HG03342 (cell line): Measurements from ENCODE around the gene LAIR1.
"Not testable (repeated sequence)": the region's sequence is repeated elsewhere in the genome, so short reads cannot be mapped to it uniquely, and the experiment has no call there.

Source experiments
- ATAC-seq: cut with Tn5 transposase; IDR thresholded peaks from one replicate; pipeline ENCODE4 v1.9.1; 2021; ENCODE audit warnings: mild to moderate bottlenecking, moderate library complexity; ENCODE audit not compliant: unreplicated experiment

Gene LAIR1

DNA sequence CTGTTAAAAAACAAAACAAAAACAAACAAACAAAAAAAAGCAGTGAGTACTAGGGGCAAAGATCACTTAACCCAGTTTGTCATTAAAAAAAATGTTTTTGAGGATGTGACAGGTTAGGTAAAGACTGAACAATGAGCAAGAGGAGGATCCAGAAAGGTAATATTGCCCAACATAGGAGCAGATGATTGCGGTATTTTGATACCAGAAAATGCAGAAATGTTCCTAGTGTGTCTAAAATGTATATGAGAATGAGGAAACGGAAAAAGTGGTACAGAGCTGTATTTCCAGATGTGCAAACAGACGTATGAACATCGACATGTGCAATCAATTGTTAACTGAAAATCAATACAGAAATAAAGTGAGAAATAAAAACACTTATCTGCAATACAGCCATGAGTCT, 20.9 kb downstream of the LAIR1 start:
- ATAC-seq = no peak

DNA sequence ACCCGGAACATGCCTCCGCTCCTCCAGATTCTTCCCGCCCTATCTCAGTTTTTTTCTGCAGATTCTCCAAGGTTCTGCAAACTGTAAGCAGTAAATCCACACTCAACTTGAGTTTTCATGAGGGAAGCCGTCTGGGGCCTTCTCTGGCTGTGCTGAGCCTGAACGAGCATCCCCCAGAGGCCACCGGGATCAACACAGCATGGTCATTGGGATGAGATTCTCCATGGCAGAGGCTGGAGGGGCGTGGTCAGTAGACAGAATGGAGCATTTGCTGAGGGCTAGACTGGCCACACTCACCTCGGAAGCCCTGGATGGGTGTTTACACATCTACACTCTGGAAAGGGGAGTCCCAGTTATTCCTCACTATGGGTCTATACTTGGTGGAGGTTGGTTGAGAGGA, 23.4 kb downstream of the LAIR1 start:
- no peak for ATAC-seq

DNA sequence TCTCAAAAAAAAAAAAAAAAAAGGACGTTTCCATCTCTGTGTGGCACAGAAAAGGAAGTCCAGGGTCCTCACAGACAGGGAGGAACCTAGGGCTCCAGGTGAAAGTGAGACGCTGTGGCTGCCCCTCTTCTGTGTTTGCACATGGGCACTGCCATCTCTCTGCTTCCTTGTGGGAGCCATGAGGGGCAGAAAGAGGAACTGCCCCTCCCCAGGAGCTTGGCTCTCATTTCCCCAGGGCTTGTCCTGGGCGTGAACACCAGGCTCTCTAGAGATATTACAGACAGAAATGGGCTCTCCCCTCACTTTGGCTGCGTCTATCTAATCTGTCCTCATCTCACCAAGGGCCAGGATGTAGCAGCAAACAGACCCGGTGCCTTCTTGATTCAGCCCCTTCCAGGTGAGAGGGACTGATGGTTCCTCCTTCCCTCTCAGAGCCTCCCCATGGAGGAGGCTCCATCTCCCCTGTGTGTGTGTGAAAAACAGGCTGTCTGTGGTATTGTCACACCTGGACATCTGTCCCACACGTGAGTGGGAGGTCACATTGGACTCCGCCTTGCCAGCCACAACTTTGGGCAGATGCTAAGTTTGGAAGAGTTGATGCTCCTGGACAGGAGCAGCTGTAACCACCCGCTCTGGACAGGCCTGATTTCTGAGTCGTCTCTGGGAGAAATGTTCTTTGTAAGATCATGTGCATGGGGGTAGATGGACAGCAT, 24.9 kb downstream of the LAIR1 start:
- ATAC-seq = no peak

DNA sequence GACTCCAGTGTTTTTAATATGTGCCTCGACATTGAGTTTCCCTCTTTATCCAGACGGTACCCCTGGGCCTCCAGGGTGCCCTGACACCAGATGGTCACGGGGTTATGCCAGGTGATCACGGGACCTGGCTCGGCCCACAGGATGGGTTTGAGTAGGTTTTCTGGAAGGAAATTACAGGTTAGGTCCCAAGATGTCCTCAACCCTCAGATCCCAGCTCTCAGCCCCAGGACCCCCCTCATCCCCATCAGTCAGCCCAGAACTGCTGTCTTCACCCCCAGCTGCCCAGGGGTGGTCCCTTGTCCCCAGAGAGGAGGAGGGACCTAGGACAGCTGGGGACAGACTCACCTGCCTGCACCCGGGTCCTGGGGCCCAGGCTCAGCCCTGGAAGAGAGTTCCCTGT, 26.2 kb downstream of the LAIR1 start:
- ATAC-seq = no peak

DNA sequence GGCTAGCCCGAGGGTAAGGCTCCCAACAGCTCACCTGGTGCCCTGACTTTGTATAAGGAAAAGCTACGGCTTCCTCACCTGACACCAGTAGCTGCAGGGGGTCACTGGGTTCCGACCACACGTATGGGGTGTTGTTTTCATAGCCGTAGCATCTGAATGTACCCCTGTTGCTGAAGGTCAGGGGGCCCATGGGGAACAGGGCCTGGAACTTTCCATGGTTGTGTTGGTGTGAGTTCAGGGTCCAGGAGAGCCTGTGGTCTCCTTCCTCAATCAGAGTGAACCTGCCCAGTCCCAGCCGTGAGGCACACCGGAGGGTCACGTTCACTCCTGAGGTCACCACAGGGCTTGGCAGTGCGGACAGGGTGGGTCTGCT, 26.9 kb downstream of the LAIR1 start:
- ATAC-seq = no peak

DNA sequence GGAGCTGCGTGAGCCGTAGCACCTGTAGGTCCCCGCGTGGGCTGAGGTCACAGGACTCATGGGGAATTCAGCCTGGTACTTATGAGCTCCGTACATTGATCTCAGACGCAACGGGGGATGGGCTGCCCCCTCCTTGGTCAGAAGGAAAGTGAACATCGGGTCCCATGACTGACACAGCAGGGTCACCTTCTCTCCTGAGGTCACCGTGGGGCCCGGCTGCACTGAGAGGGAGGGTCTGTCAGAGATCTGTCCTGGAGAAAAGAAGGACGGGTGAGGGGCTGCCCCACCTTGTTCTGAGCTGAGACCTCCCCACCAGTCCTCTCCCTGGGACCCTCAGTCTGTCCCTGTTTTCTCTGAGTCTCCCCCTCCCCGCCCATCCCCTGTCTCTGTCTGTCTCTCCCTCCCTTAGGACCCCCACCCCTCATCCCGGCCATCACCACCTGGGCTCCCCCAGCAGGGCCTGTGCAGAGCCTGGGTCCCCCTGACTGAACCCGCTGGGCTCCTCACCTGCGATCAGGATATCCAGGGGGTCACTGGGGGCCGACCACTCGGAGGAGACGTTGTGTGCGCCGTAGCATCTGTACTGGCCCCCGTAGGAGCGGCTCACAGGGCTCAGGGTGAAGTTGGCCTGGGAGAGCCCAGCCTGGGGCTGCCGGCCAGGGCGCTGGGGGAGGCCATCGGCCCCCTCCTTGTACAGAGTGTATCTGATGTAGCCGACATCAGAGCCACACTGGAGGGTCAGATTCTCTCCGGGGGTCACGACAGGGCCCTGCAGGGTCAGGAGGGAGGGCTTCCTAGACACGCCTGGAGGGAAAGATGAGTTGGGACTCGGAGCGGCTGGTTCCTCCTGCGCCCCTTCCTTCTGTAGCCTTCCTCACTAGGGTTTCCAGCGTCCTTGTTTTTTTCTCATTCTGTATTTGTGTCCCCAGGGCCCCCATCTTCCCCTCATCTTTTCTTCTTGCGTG, 27.6 kb downstream of the LAIR1 start:
- ATAC-seq = no peak

DNA sequence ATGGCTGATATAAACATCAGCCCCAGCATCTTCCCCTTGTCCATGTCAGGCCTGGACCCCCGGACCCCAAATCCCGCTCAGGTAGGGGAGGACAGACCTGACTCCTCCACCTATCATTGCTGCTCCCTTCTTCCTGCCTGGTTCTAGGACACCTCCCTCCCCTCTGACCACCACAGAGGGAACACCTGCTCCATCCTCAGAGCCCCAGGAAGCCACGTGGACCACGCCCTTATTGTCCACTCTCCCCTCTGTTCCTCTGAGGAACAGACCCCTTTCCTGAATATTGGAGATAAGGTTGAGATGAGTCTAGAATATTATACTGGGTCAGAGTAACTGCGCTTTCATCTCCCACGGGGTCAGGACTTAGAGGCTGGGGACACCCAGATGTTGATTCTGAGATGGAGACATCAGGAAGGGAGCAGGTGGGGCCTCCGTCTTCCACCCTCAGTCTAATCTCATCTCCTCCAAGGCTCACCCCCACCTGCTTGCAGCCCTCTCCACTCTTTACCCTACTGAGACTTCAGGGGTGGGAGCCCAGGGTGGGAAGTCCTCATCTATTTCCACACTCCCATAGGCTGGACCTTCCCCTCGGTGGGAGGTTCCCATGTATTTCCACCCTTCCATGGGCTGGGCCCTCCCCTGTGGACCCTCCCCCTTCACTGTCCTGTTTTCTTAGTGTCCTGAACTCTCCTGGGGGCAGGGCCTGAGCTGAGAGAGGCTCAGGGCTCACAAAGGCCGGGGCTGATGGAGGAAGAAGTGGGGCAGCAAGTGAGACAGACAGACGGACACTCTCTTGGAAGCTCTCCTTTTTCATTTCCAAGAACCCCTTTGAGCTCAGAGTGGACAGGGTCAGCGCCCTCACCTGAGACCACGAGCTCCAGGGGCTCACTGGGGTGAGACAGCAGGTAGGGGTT, 28.5 kb downstream of the LAIR1 start:
- no peak for ATAC-seq

DNA sequence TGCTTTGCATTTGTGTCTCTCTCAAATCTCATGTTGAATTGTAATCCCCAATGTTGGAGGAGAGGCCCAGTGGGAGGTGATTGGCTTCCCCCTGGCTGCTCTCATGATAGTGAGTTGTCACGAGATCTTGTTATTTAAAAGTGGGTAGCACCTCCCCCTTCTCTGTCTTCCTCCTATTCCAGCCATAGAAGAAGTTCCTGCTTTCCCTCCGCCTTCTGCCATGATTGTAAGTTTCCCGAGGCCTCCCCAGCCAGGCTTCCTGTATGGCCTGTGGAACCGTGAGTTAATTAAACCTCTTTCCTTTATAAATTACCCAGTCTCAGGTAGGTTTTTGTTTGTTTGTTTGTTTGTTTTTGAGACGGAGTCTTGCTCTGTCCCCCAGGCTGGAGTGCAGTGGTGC, 29.6 kb downstream of the LAIR1 start:
- ATAC-seq = no peak

DNA sequence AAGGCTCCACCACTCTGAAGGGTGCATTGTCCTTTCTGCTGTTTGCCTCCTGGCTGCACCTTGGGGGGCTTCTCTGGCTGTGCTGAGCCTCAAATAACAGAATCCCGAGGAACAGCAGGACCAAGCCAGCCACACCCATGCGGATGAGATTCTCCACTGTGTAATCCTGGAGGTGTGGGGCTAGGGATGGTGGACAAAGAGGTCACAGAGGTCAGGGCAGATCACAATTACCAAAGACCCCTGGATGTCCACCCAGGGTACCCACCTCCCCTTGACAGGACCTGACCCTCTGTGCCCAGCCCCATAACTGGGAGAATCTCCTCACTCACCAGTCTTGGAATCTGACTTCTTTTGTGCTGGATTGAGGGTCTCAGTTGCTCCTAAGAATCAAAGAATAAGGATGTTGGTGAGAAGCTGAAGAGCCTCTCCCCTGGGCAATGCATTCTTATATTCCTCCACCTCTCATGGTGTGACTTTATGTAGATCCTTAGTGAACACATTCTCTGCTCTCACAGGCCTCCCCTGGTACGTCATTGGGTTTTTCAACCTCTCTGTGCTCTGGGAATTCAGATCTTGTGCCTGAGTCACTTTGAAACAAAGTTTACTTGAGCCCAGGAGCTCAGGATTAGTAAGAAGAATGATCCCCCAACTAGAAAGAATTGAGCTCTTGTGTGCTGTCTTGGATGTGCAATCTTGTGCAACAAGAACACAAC, 31.0 kb downstream of the LAIR1 start:
- ATAC-seq = no peak

DNA sequence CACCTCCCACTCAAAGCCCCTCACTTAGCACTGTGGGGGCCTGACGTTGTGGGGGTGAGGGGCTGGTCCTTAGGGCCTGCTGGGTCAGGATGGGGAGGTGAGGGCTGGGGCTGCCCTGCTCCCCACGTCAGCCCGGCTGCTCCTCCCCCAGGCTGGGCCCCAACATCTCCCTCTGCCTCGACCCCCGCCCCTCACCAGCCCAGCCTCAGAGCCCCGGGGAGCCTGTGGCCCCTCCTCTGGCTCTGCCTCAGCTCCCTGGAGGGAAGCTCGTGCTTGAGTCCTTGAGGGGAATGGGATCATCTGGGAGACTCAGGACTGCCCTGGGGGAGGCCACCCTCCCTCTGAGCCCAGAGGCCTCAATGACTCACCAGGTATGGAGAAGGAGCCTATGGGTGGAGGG, 32.6 kb downstream of the LAIR1 start:
- ATAC-seq = no peak

DNA sequence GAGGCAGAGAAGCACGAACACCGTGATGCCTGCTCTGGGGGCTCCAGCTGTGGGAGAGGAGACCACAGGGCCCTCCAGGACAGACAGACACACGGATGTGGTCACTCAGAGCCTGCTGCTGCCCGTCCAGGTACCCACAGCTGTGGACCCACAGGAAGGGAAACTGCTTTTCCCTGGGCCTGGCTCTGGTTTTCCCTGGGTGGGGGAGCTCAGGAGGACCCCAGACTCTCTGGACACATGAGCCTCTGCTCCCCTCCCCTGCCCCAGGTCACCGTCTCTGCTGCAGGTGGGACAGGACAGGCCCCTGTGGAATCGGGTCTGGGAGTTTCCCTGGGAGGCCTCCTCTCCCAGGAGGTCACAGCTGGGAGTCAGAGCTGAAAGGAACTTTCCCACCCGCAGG, 33.1 kb downstream of the LAIR1 start:
- ATAC-seq = no peak

DNA sequence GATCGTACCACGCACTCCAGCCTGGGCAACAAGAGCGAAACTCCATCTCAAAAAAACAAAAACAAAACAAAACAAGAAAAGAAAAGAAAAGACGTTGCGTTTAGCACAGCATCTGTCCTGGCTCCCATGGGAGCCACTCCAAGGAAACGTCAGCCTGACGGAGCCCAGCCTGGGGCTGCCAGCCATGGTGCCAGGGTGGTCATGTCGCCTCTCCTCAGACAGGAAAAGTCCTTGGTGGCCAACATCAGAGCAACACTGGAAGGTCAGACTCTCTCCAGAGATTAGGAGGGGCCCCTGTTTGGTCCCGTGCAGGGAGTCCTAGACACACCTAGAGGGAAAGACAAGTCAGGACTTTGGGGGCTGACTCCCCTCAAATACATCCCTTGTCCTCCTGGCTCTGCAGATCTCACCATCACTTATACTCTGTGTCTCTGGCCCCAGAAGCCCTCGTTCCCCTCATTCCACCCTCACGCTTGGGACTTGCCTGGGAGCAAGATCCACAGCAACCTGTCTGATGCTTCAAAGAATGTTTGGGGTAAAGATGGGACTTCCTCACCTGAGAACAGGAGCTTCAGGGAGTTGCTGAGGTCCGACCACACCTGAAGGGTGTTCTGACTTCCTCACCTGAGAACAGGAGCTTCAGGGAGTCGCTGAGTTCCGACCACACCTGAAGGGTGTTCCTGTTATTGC, 35.1 kb downstream of the LAIR1 start:
- no peak for ATAC-seq

DNA sequence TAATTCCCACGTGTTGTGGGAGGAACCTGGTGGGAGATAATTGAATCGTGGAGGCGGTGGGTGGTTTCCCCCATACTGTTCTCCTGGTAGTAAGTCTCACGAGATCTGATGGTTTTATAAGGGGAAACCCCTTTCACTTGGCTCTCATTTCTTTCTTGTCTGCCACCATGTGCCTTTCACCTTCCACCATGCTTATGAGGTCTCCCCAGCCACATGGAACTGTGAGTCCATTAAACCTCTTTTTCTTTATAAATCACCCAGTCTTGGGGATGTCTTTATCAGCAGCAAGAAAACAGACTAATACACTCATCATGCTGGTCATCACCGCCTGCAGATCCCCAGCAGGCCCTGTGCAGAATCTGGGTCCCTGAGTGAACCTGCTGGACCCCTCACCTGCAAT, 36.0 kb downstream of the LAIR1 start:
- not testable (repeated sequence) for ATAC-seq

DNA sequence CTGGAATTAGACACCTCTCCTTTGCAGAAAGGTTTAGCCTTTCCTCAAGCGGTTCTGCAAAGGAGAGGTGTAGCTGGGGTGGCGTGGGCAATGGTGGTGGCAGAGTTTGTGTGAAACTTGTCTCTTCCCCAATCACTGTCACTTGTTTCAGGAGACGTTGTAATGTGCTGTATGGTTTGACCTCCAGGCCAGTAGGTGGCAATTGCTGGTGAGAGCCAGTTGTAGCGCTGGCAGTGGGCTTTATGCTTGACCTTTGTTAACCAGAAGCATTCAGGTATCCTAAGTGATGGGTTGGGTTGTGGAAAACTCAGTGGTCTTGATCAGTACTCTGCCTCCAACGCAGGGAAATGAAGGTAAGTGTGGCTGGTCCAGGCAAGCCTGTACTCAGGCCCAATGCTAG, 39.1 kb downstream of the LAIR1 start:
- ATAC-seq = no peak

DNA sequence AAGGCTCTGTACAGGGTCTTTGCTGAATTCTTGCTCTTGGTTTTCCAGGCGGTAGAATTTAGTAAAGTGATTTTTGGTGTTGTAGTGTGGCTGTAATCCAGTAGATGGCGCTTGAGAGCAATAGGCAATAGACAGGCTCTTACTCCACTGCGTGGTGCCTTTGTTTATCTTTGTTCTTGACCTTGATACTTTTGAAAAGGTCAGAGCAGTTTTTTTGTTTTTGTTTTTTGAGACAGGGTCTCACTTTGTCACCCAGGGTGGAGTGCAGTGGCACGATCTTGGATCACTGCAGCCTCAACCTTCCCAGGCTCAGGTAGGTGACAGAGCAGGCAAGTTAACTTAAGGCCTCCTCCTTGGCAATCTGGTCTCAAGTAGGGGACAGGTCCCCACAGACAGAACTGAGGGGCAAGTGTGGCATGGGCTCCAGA, 39.5 kb downstream of the LAIR1 start:
- no peak for ATAC-seq

DNA sequence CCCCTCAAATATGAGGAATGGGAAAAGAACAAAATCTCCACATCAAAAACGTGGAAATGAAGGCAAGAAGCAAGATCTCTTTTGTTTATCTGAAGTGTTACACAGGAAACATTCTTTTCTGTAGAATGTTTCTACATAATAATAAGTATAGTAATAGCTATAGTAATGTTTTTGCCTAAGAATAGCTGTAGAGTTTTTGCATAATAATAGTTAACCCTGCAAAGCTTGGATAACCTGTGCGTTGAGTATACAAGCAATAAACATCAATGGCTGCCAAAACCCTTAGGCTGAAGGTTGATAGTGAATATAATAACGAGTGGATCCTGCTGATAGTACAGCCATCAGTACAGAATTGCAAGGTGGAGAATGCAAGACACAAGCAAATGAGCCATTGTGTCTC, 40.7 kb downstream of the LAIR1 start:
- no peak for ATAC-seq

DNA sequence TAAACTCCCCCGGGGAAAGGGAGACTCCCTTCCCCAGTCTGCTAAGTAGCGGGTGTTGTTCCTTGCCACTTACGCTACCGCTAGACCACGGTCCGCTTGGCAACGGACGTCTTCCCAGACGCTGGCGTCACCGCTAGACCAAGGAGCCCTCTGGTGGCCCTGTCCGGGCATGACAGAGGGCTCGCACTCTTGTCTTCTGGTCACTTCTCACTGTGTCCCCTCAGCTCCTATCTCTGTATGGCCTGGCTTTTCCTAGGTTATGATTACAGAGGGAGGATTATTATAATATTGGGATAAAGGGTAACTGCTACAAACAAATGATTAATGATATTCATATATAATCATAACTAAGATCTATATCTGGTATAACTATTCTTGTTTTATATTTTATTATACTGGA, 41.8 kb downstream of the LAIR1 start:
- not testable (repeated sequence) for ATAC-seq

DNA sequence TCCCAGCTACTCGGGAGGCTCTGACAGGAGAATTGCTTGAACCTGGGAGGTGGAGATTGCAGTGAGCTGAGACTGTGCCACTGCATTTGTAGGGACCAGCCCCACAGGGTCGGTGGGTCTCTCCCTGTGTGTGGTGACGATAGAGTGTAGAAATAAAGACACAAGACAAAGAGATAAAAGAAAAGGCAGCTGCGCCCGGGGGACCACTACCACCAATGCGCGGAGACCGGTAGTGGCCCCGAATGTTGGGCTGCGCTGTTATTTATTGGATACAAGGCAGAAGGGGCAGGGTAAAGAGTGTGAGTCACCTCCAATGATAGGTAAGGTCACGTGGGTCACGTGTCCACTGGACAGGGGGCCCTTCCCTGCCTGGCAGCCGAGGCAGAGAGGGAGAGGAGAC, 42.4 kb downstream of the LAIR1 start:
- not testable (repeated sequence) for ATAC-seq

DNA sequence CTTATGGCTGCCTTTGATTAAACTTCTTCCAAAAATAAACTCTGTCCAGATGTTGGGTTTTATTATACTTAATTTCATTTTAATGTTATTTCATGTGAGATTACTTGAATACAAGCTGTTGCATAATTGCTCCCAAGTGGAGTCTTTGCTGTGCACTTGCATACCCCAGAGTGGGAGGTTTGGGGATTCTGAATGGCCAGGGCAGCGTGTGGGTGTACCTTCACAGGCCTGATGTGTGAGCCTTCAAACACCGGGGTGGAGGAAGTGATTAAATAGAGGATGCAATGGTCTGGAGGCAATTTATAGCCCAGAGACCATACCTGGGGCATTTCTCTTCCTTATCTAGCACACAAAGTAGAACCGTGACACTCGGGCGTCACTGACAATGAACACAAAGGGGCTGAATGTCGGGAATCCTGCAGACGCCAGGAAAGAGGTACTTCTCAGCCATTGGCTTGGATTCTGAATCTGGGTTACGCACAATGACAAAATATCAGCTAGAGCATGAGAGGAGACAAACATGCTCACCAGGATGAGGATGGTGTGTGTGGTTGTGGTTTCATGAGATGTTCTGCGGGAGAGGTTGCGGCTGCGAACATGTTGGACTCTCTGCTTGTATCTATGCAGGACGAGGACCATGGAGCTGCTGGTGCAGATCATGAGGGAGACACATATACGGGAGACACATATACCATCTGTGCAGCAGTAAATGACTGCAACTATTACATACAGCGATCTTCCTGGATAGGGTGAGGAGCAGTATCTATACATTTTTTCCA, 44.6 kb downstream of the LAIR1 start:
- ATAC-seq = no peak
